GM23338 (cell line): ENCODE results near the gene PNLIPRP3. TPM values are rescaled to one million over a fixed set of nuclear protein-coding genes. Genes with fewer than 3 reads are reported as not detected.

Source experiments
- ATAC-seq: fragments of 200-7000 bp; cut with Tn5 transposase; 3 replicates; pipeline ENCODE4 v1.9.1; 2020
- DNase-seq: peaks from one replicate; pipeline ENCODE4 v3.0.0-alpha.2; 2015; ENCODE audit warnings: low spot score
- H2AFZ ChIP-seq: fragments of 200-600 bp; sonication (generic); 2 replicates; pipeline ENCODE4 v1.8.0; 2016; ENCODE audit warnings: antibody characterized with exemption, mild to moderate bottlenecking, moderate library complexity
- H3F3A ChIP-seq: fragments of 200-600 bp; sonication (generic); replicated peaks from 2 replicates; pipeline ENCODE4 v1.8.0; 2017; ENCODE audit warnings: antibody characterized with exemption, mixed run types, low read depth
- H3K27ac ChIP-seq: fragments of 200-600 bp; sonication (generic); 2 replicates; pipeline ENCODE4 v1.6.1; 2016; ENCODE audit warnings: low read depth
- H3K27me3 ChIP-seq: fragments of 200-600 bp; sonication (generic); 2 replicates; pipeline ENCODE4 v1.8.0; 2016; ENCODE audit warnings: mild to moderate bottlenecking, mixed run types, moderate library complexity; ENCODE audit not compliant: insufficient read depth
- H3K36me3 ChIP-seq: fragments of 200-600 bp; sonication (generic); 2 replicates; pipeline ENCODE4 v1.8.0; 2016; ENCODE audit warnings: mild to moderate bottlenecking; ENCODE audit not compliant: insufficient read depth
- H3K4me1 ChIP-seq: fragments of 200-600 bp; sonication (generic); 2 replicates; pipeline ENCODE4 v1.8.0; 2016; ENCODE audit warnings: mild to moderate bottlenecking, moderate library complexity; ENCODE audit not compliant: insufficient read depth
- H3K4me2 ChIP-seq: fragments of 200-600 bp; sonication (generic); 2 replicates; pipeline ENCODE4 v1.7.1; 2017; ENCODE audit warnings: mixed run types
- H3K4me3 ChIP-seq: fragments of 200-600 bp; sonication (generic); 2 replicates; pipeline ENCODE4 v1.6.1; 2016; ENCODE audit warnings: mixed run types
- H3K79me2 ChIP-seq: fragments of 200-600 bp; sonication (generic); replicated peaks from 2 replicates; pipeline ENCODE4 v1.8.0; 2017; ENCODE audit warnings: mild to moderate bottlenecking; ENCODE audit not compliant: insufficient read depth
- H3K9me2 ChIP-seq: fragments of 200-600 bp; sonication (generic); 2 replicates; pipeline ENCODE4 v1.8.0; 2017; ENCODE audit not compliant: insufficient read depth
- H4K20me1 ChIP-seq: fragments of 200-600 bp; sonication (generic); replicated peaks from 2 replicates; pipeline ENCODE4 v1.8.0; 2017; ENCODE audit warnings: mild to moderate bottlenecking; ENCODE audit not compliant: insufficient read depth
- H3K27ac Mint-ChIP-seq: 2 replicates; pipeline ENCODE4 v1.8.0; 2020; ENCODE audit warnings: inconsistent platforms, mild to moderate bottlenecking, moderate library complexity, mixed read lengths
- H3K27me3 Mint-ChIP-seq: 3 replicates; pipeline ENCODE4 v1.8.0; 2022; ENCODE audit warnings: low read depth, mild to moderate bottlenecking, moderate library complexity, mixed read lengths, inconsistent platforms; ENCODE audit not compliant: insufficient read depth, poor library complexity
- H3K36me3 Mint-ChIP-seq: 3 replicates; pipeline ENCODE4 v1.8.0; 2021; ENCODE audit warnings: low read depth, mild to moderate bottlenecking, inconsistent platforms, moderate library complexity, mixed read lengths
- H3K4me1 Mint-ChIP-seq: 3 replicates; pipeline ENCODE4 v1.8.0; 2020; ENCODE audit warnings: mild to moderate bottlenecking, inconsistent platforms, mixed read lengths
- H3K4me3 Mint-ChIP-seq: 3 replicates; pipeline ENCODE4 v1.8.0; 2021; ENCODE audit warnings: moderate library complexity, mild to moderate bottlenecking, inconsistent platforms, mixed read lengths
- H3K9me3 Mint-ChIP-seq: 3 replicates; pipeline ENCODE4 v1.8.0; 2020; ENCODE audit warnings: moderate library complexity, mild to moderate bottlenecking, inconsistent platforms, mixed read lengths
- CREB1 ChIP-seq: fragments of 250-450 bp; sonication (Bioruptor Pico); IDR thresholded peaks from 2 replicates; pipeline ENCODE4 v1.5.0; 2020; ENCODE audit warnings: low read depth, mild to moderate bottlenecking, moderate library complexity
- CTCF ChIP-seq, 2 experiments: fragments of 200-600 bp in 1 of 2; sonication (generic) in 1 of 2; conservative IDR thresholded peaks; 2 replicates each; pipeline versions ENCODE4 v1.5.1 to v1.6.1; 2016 to 2017; ENCODE audit warnings: antibody characterized with exemption in 2 of 2, low read depth in 2 of 2, mild to moderate bottlenecking in 2 of 2, moderate library complexity in 1 of 2
- ETS1 ChIP-seq: IDR thresholded peaks from 2 replicates; pipeline ENCODE4 v1.6.1; 2016; ENCODE audit warnings: antibody characterized with exemption
- EZH2 ChIP-seq: fragments of 200-600 bp; sonication (generic); IDR thresholded peaks from one replicate; pipeline ENCODE4 v1.8.0; 2017; ENCODE audit warnings: antibody characterized with exemption, mild to moderate bottlenecking, low read depth; ENCODE audit not compliant: unreplicated experiment
- JUNB ChIP-seq: IDR thresholded peaks from one replicate; pipeline ENCODE4 v1.6.1; 2016; ENCODE audit warnings: antibody characterized with exemption; ENCODE audit not compliant: unreplicated experiment
- POLR2AphosphoS5 ChIP-seq: IDR thresholded peaks from 2 replicates; pipeline ENCODE4 v1.6.1; 2016; ENCODE audit warnings: antibody characterized with exemption, low read depth
- STAT1 ChIP-seq: IDR thresholded peaks from one replicate; pipeline ENCODE4 v1.6.1; 2016; ENCODE audit warnings: antibody characterized with exemption; ENCODE audit not compliant: unreplicated experiment
- ZNF331 ChIP-seq: fragments of 250-450 bp; sonication (Bioruptor Pico); IDR thresholded peaks from 2 replicates; pipeline ENCODE4 v1.5.0; 2020; ENCODE audit warnings: low read depth, mild to moderate bottlenecking, moderate library complexity
- polyA plus RNA-seq: library from polyadenylated mRNA; unstranded; fragments of >200 nt; fragmentation: Nextera tagmentation; extraction: Ambion mirVana; gene quantifications from 2 replicates; pipeline ENCODE4 v1.2.1, GENCODE V29; 2016
- total RNA-seq: library from RNA; depleted of rRNA; stranded (reverse); fragments of >200 nt; shearing (Covaris generic); gene quantifications from 2 replicates; pipeline ENCODE4 v1.2.3, GENCODE V29; 2014

PNLIPRP3 gene
- total and polyA plus RNA-seq, 2 experiments from 2014 or later, result not detected

GRCh38 chr10:116510565-116510964 lies 82.9 kb downstream of the PNLIPRP3 start:
- H2AFZ ChIP-seq, result no peak overlapping the region
- no peak overlapping the region for H3K27ac ChIP-seq
- H3K9me2 ChIP-seq, result no peaks in the 10 kb centered on the region
- no peak for ATAC-seq
- no peaks in the 10 kb centered on the region for H3K4me1 ChIP-seq
- no peak overlapping the region for H3K4me3 Mint-ChIP-seq
- no peak for DNase-seq
- peak in 1 of 2 experiments; percentile 12; a peak in 1 of 4 replicates for TF ChIP-seq CTCF (conservative IDR thresholded peaks at IDR 0.05; ENCODE audit: low read depth in 2 of 2)
- no peak for TF ChIP-seq ZNF331 (CRISPR knock-in tag)
- no peaks in the 10 kb centered on the region for H3K36me3 Mint-ChIP-seq
- no peaks in the 10 kb centered on the region for H3K79me2 ChIP-seq
- no peak overlapping the region for H3K27ac Mint-ChIP-seq
- H3K9me3 Mint-ChIP-seq, result no peaks in the 10 kb centered on the region
- H3K4me3 ChIP-seq, result no peak overlapping the region
- H3K4me1 Mint-ChIP-seq, result no peaks in the 10 kb centered on the region
- no peaks in the 10 kb centered on the region for H4K20me1 ChIP-seq
- H3F3A ChIP-seq, result no peaks in the 10 kb centered on the region
- no peaks in the 10 kb centered on the region for H3K36me3 ChIP-seq
- no peak overlapping the region for H3K4me2 ChIP-seq
- peaks cover 3% of the 10 kb centered on the region for H3K27me3 Mint-ChIP-seq
- H3K27me3 ChIP-seq, result no peaks in the 10 kb centered on the region

- Mint-ChIP-seq H3K4me3 (no peak overlapping the region), H3K27me3 (peaks cover 3% of the 10 kb centered on the region), H3K36me3 (no peaks in the 10 kb centered on the region), H3K4me1 (no peaks in the 10 kb centered on the region), H3K27ac (no peak overlapping the region), H3K9me3 (no peaks in the 10 kb centered on the region)
- TF ChIP-seq CTCF (conservative IDR thresholded peaks at IDR 0.05; ENCODE audit: low read depth in 2 of 2) (peak; percentile 44 to 60), JUNB (no peak)
- no peaks in the 10 kb centered on the region for H3K4me1 ChIP-seq
- H3K4me3 ChIP-seq, result no peak overlapping the region
- H3K36me3 ChIP-seq, result no peaks in the 10 kb centered on the region
- H3F3A ChIP-seq, result no peaks in the 10 kb centered on the region
- H3K79me2 ChIP-seq, result no peaks in the 10 kb centered on the region
- no peak overlapping the region for H3K27ac ChIP-seq
- H3K9me2 ChIP-seq, result no peaks in the 10 kb centered on the region
- no peaks in the 10 kb centered on the region for H3K27me3 ChIP-seq
- H4K20me1 ChIP-seq, result no peaks in the 10 kb centered on the region
- peak; percentile 62 for ATAC-seq
- no peak overlapping the region for H3K4me2 ChIP-seq
- no peak overlapping the region for H2AFZ ChIP-seq
- DNase-seq, result peak; percentile 44
Measured at GRCh38 chr10:116511365-116511764, 83.7 kb downstream of the PNLIPRP3 start.

GRCh38 chr10:116521424-116522290 lies 94.0 kb downstream of the PNLIPRP3 start:
- H3K4me1 Mint-ChIP-seq, result no peaks in the 10 kb centered on the region
- H3K27ac Mint-ChIP-seq, result no peak overlapping the region

More at GRCh38 chr10:116521424-116522290, 94.0 kb downstream of the PNLIPRP3 start:
- Histone ChIP-seq H4K20me1 (no peaks in the 10 kb centered on the region), H2AFZ (no peak overlapping the region), H3F3A (no peaks in the 10 kb centered on the region), H3K4me3 (no peak overlapping the region), H3K27ac (no peak overlapping the region), H3K9me2 (no peaks in the 10 kb centered on the region; the same call in 1 of the 2 replicates), H3K27me3 (no peaks in the 10 kb centered on the region), H3K36me3 (no peaks in the 10 kb centered on the region), H3K4me1 (no peaks in the 10 kb centered on the region), H3K4me2 (no peak overlapping the region), H3K79me2 (no peaks in the 10 kb centered on the region)
- peak; percentile 27; the same call in 1 of the 3 replicates for ATAC-seq
- peak; percentile 72 for DNase-seq
- H3K9me3 Mint-ChIP-seq, result no peaks in the 10 kb centered on the region
- no peak overlapping the region for H3K4me3 Mint-ChIP-seq
- no peaks in the 10 kb centered on the region for H3K27me3 Mint-ChIP-seq
- no peak for TF ChIP-seq CREB1 (CRISPR knock-in tag)
- peak; percentile 66 to 93 for TF ChIP-seq CTCF (conservative IDR thresholded peaks at IDR 0.05; ENCODE audit: low read depth in 2 of 2)
- no peak for TF ChIP-seq EZH2
- no peak for TF ChIP-seq POLR2AphosphoS5
- no peak for TF ChIP-seq ETS1
- TF ChIP-seq STAT1, result no peak
- H3K36me3 Mint-ChIP-seq, result no peaks in the 10 kb centered on the region
